GM18870 (cell line): Measurements from ENCODE around the gene TBC1D22A.

ENCODE experiments used
- ATAC-seq: cut with Tn5 transposase; IDR thresholded peaks from one replicate; pipeline ENCODE4 v1.9.1; 2021; ENCODE audit warnings: moderate library complexity; ENCODE audit not compliant: unreplicated experiment

Gene TBC1D22A

GRCh38 chr22:46792841-46793261 is 30.4 kb downstream of the TBC1D22A start:
- no peak for ATAC-seq

GRCh38 chr22:46793497-46793896 is 31.0 kb downstream of the TBC1D22A start:
- ATAC-seq, result no peak

GRCh38 chr22:46794067-46794466 is 31.6 kb downstream of the TBC1D22A start:
- no peak for ATAC-seq

GRCh38 chr22:46794491-46794890 is 32.0 kb downstream of the TBC1D22A start:
- no peak for ATAC-seq

GRCh38 chr22:46795140-46795539 is 32.7 kb downstream of the TBC1D22A start:
- ATAC-seq, result no peak

- ATAC-seq, result no peak
Observed at GRCh38 chr22:46795845-46796565, 33.6 kb downstream of the TBC1D22A start.

GRCh38 chr22:46796566-46797195 is 34.2 kb downstream of the TBC1D22A start:
- no peak for ATAC-seq

- no peak for ATAC-seq
Observed at GRCh38 chr22:46797355-46797754, 34.9 kb downstream of the TBC1D22A start.

- ATAC-seq, result no peak
Observed at GRCh38 chr22:46798041-46798365, 35.6 kb downstream of the TBC1D22A start.

GRCh38 chr22:46798366-46799350 is 36.2 kb downstream of the TBC1D22A start:
- ATAC-seq, result no peak

- no peak for ATAC-seq
Observed at GRCh38 chr22:46799626-46800025, 37.2 kb downstream of the TBC1D22A start.

- ATAC-seq, result no peak
Observed at GRCh38 chr22:46800102-46800857, 37.8 kb downstream of the TBC1D22A start.

GRCh38 chr22:46801331-46801811 is 38.9 kb downstream of the TBC1D22A start:
- no peak for ATAC-seq

- ATAC-seq, result no peak
Observed at GRCh38 chr22:46801826-46802607, 39.6 kb downstream of the TBC1D22A start.

GRCh38 chr22:46802608-46803027 is 40.2 kb downstream of the TBC1D22A start:
- ATAC-seq, result no peak

GRCh38 chr22:46803031-46803880 is 40.8 kb downstream of the TBC1D22A start:
- ATAC-seq, result no peak

- no peak for ATAC-seq
Observed at GRCh38 chr22:46803936-46804335, 41.5 kb downstream of the TBC1D22A start.

GRCh38 chr22:46806794-46807193 is 44.3 kb downstream of the TBC1D22A start:
- ATAC-seq, result no peak

- no peak for ATAC-seq
Observed at GRCh38 chr22:46807458-46807857, 45.0 kb downstream of the TBC1D22A start.
